Heart left ventricle (tissue), 16 donors: ENCODE measurements around the gene HCK. TPM values are rescaled to one million over a fixed set of nuclear protein-coding genes. Genes with fewer than 3 reads are reported as not detected.

Experiments used
- ATAC-seq, 4 donors: fragments of 200-7000 bp; cut with Tn5 transposase; one replicate each; pipeline ENCODE4 v1.9.1; 2020 to 2022; ENCODE audit warnings: moderate library complexity in 4 of 4, mild to moderate bottlenecking in 3 of 4, moderate number of reproducible peaks in 1 of 4
- DNase-seq, 5 donors: peaks; one replicate each; pipeline ENCODE4 v3.0.0-alpha.2; 2020
- H3K27ac ChIP-seq, 12 donors: fragments of 200-600 bp; sonication (generic) in 4 of 12; one replicate each; pipeline versions ENCODE4 v1.5.0 to v1.8.0; 2016 to 2022; ENCODE audit warnings: mild to moderate bottlenecking in 2 of 12
- H3K27me3 ChIP-seq, 9 donors: fragments of 200-600 bp; sonication (generic) in 2 of 9; one replicate each; pipeline versions ENCODE4 v1.5.1 to v1.8.0; 2016 to 2022; ENCODE audit warnings: mild to moderate bottlenecking in 3 of 9
- H3K36me3 ChIP-seq, 9 donors: fragments of 200-600 bp; sonication (generic) in 2 of 9; one replicate each; pipeline versions ENCODE4 v1.5.0 to v1.8.0; 2018 to 2022; ENCODE audit warnings: mild to moderate bottlenecking in 2 of 9
- H3K4me1 ChIP-seq, 12 donors: fragments of 200-600 bp; sonication (generic) in 4 of 12; one replicate each; pipeline versions ENCODE4 v1.5.0 to v1.8.0; 2016 to 2022; ENCODE audit warnings: mild to moderate bottlenecking in 3 of 12
- H3K4me3 ChIP-seq, 12 donors: fragments of 200-600 bp; sonication (generic) in 4 of 12; one replicate each; pipeline versions ENCODE4 v1.5.0 to v1.8.0; 2017 to 2022; ENCODE audit warnings: mild to moderate bottlenecking in 9 of 12, moderate library complexity in 4 of 12
- H3K9me3 ChIP-seq, 12 donors: fragments of 200-600 bp; sonication (generic) in 4 of 12; one replicate each; pipeline versions ENCODE4 v1.5.0 to v1.8.0; 2016 to 2022; ENCODE audit warnings: mild to moderate bottlenecking in 1 of 12
- POLR2A ChIP-seq, 2 donors: fragments of 450-650 bp; IDR thresholded peaks; one replicate each; pipeline ENCODE4 v1.6.1; 2017; ENCODE audit warnings: antibody characterized with exemption in 2 of 2, mild to moderate bottlenecking in 2 of 2, moderate library complexity in 2 of 2
- WGBS, 4 donors: extraction: QIAGEN DNeasy Blood & Tissue Kit in 2 of 4; methylation state at CpG; one replicate each; pipeline versions ENCODE4 v1.1.5 to v1.1.7; 2013 to 2018; 5-methylcytosine and 5-hydroxymethylcytosine counted together
- intact Hi-C, 10 donors: fragments of 100-400 bp; cut with DNase I; formaldehyde crosslinking; loops; one replicate each; pipeline versions ENCODE4 v1.11.1 to v1.14.2; 2022
- polyA plus RNA-seq, 2 donors: library from polyadenylated mRNA; stranded (reverse); fragments of 200-250 nt; gene quantifications; one replicate each; pipeline ENCODE4 v1.2.3, GENCODE V29; 2013
- total RNA-seq, 9 donors: library from RNA; depleted of rRNA in 2 of 9; stranded (reverse); fragments of >200 nt in 2 of 9; fragmentation: NEBNext Ultra II Directional in 3 of 9; extraction: Animal tissue kit (Norgen Biotek cat#: 25700) in 3 of 9; gene quantifications; one replicate each; pipeline versions ENCODE4 v1.1.0 to v1.2.4, GENCODE V29; 2016 to 2023
- TF ChIP-seq, protein P1 (sequence below), 12 donors: fragments of 200-600 bp; sonication (generic) in 4 of 12; IDR thresholded peaks; one replicate each; pipeline versions ENCODE4 v1.5.0 to v1.8.0; 2018 to 2022; ENCODE audit warnings: antibody characterized with exemption in 12 of 12, mild to moderate bottlenecking in 5 of 12
- donor health status: ischemic (EF 13 %, LVEDD 7.1; RV severe dilation, severe dysfunction).
- donor health status: healthy with polysubstance abuse.
- donor health status: DM: no; HTN: yes; CAD: no.
- donor health status: DM: no; HTN: no; CAD: no.
- donor health status: ischemic (EF 25% LVEDD 6.9; RV normal size, moderate dysfunction).
- donor health status: ischemic (EF 25% LVEDD 5.7; RV mildly dilated, moderate dysfunction).
- donor health status: healthy.
- donor health status: DM: yes; HTN: yes; CAD: no.
- donor health status: ischemic (EF 35%, LVEDD 5.7; RV mildly dilated, moderate dysfunction).
- donor health status: nonischemic (EF 11% LVEDD 7.7; RV severe dilation, severe dysfunction).
- donor health status: DM: yes; HTN: yes; CAD: no.
- donor health status: PGD.
- donor health status: ischemic (EF 29% LVEDD 5.4; RV normal size, mild dysfunction).
- donor health status: nonischemic (EF 23%, LVEDD 6.1; RV moderate dilation, normal function).

The HCK gene
- total and polyA plus RNA-seq, 11 donors = 1.4 to 52.0 (median 4.4) TPM

DNA sequence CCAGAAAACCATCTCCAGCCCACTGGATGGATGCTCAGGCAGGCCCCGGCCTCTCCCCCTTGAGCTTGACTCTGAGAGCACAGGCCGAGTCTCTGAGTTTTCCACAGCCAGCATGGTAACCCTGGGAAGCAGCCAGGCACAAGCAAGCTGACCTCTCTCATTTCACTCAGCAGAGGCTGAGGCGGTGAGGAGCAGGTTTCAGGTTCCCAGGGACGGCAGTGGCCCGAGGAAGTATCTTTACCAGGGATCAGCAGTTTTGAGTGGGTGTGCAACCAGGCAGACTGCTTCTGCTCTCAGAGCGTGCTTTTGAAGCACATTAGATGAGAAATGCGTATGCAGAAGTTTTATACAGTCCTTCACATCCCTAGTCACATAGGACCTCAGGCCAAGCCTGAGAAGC is 12.6 kb downstream of the HCK start:
- H3K4me1 ChIP-seq = peaks cover 0 to 69% (median 0%) of the 10 kb centered on the region in 12 donors
- no peak for ATAC-seq

DNA sequence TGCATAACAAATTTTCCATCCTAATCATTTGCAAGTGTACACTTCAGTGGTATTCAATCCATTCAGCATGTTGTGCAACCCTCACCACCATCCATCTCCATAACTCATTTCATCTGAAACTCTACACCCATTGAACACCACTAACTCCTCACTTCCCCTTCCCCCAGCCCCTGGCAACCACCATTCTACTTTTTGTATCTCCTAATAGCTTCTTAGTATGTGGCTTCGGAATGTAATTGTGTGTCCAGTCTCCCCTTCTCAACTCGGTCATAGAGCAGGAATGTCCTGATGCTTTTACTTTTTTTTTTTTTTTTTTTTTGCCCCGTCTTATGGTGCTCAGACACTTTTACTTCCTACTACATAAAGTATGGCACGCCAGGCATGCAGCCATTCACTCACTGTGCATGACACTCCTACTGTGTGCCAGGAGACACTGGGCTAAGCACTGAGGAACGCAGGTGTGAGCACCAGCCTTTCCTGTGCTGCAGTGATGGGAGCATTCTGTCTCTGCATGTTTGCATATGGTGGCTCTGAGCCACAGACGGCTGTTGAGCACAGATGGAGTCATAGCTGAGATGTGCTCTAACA is 15.3 kb downstream of the HCK start:
- TF ChIP-seq POLR2A (IDR thresholded peaks at IDR 0.05) = no peak
- TF ChIP-seq, protein P1, sequence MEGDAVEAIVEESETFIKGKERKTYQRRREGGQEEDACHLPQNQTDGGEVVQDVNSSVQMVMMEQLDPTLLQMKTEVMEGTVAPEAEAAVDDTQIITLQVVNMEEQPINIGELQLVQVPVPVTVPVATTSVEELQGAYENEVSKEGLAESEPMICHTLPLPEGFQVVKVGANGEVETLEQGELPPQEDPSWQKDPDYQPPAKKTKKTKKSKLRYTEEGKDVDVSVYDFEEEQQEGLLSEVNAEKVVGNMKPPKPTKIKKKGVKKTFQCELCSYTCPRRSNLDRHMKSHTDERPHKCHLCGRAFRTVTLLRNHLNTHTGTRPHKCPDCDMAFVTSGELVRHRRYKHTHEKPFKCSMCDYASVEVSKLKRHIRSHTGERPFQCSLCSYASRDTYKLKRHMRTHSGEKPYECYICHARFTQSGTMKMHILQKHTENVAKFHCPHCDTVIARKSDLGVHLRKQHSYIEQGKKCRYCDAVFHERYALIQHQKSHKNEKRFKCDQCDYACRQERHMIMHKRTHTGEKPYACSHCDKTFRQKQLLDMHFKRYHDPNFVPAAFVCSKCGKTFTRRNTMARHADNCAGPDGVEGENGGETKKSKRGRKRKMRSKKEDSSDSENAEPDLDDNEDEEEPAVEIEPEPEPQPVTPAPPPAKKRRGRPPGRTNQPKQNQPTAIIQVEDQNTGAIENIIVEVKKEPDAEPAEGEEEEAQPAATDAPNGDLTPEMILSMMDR (IDR thresholded peaks at IDR 0.05) = no peak
- Histone ChIP-seq H3K36me3 (peaks cover 0 to 7% (median 0%) of the 10 kb centered on the region in 9 donors), H3K9me3 (no peaks in the 10 kb centered on the region), H3K27ac (peak overlapping the region in 1 of 12 donors; percentile 92), H3K27me3 (peaks cover 0 to 11% (median 0%) of the 10 kb centered on the region in 9 donors), H3K4me3 (no peak overlapping the region), H3K4me1 (peaks cover 0 to 74% (median 0%) of the 10 kb centered on the region in 12 donors)
- 60 to 72% (median 66%) methylated on average over 6 of the region's 6 CpGs for WGBS, 4 donors
- intact Hi-C loops = no loop called here
- no peak for DNase-seq
- ATAC-seq = no peak

More for the DNA sequence above, 12.6 kb downstream of the HCK start:
- H3K9me3 ChIP-seq = no peaks in the 10 kb centered on the region
- H3K4me3 ChIP-seq = no peak overlapping the region
- H3K27ac ChIP-seq = peak overlapping the region in 1 of 12 donors; percentile 92
- DNase-seq = no peak
- H3K36me3 ChIP-seq = no peaks in the 10 kb centered on the region
- H3K27me3 ChIP-seq = peaks cover 0 to 19% (median 3%) of the 10 kb centered on the region in 9 donors
- no peak for TF ChIP-seq POLR2A (IDR thresholded peaks at IDR 0.05)
- TF ChIP-seq, protein P1 (IDR thresholded peaks at IDR 0.05) = no peak
- intact Hi-C loops = no loop called here
- 64 to 76% (median 73%) methylated on average over 7 of the region's 7 CpGs for WGBS, 4 donors

DNA sequence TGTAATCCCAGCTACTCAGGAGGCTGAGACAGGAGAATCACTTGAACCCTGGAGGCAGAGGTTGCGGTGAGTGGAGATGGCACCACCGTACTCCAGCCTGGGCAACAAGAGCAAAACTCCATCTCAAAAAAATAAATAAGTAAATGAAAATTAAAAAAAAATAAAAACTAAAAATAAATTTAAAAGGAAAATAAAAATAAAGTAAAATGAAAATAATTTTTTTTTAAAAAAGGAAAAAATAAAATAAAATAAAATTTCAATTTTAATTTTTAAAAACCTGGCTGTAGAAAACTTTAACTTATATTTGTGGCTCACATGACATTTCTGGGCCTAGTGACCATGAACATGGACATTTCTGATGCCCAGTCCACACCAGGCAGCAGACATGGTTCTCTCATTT is 16.1 kb downstream of the HCK start:
- Histone ChIP-seq H3K27ac (peak overlapping the region in 1 of 12 donors; percentile 92), H3K4me1 (peaks cover 0 to 69% (median 0%) of the 10 kb centered on the region in 12 donors), H3K9me3 (no peaks in the 10 kb centered on the region), H3K36me3 (peaks cover 0 to 14% (median 0%) of the 10 kb centered on the region in 9 donors), H3K4me3 (no peak overlapping the region), H3K27me3 (peaks cover 0 to 4% (median 0%) of the 10 kb centered on the region in 9 donors)
- intact Hi-C loops = no loop called here
- 47 to 99% (median 97%) methylated on average over 2 of the region's 2 CpGs for WGBS, 4 donors
- TF ChIP-seq POLR2A (IDR thresholded peaks at IDR 0.05) = no peak
- TF ChIP-seq, protein P1 (IDR thresholded peaks at IDR 0.05) = no peak
- no peak for ATAC-seq
- DNase-seq = no peak

DNA sequence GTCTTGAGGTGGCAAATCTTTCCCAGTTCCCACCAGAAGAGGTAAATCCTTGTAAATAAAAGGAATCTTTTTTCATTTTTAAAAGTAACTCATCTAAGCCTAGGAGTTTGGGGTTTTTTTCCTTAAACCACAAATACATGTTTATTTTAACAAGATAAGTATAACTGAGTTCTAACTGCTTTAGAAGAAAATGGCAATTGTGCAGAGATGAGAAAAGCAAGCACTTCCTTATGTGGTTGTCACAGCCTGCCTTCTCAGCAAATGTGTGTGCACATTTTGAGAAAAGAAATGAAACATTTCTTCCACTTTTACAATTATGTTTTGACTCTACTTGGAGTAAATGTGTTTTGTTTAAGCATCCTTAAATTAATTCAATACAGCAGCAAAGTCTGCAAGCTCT is 17.7 kb downstream of the HCK start:
- intact Hi-C loops = loop anchor here in 1 of 10 donors (10.0 kb wide), 1 partner anchor 65 kb away; no protein-coding TSS in a partner anchor
- Histone ChIP-seq H3K4me3 (no peak overlapping the region), H3K36me3 (peaks cover 0 to 29% (median 0%) of the 10 kb centered on the region in 9 donors), H3K27me3 (peaks cover 0 to 4% (median 0%) of the 10 kb centered on the region in 9 donors), H3K27ac (peak overlapping the region in 1 of 12 donors; percentile 92), H3K9me3 (no peaks in the 10 kb centered on the region), H3K4me1 (peaks cover 0 to 57% (median 0%) of the 10 kb centered on the region in 12 donors)
- TF ChIP-seq POLR2A (IDR thresholded peaks at IDR 0.05) = no peak
- TF ChIP-seq, protein P1 (IDR thresholded peaks at IDR 0.05) = no peak
- no peak for ATAC-seq
- DNase-seq = no peak
